CD4-positive, alpha-beta T cell treated with Interferon gamma for 1 hour (primary cell): ENCODE data around the gene PTH.
A peak's percentile ranks its signal among the peaks of the same experiment; 100 is the strongest.

Experiments
- DNase-seq: peaks from one replicate; pipeline ENCODE4 v3.0.0-alpha.2; 2020

The PTH gene

DNA sequence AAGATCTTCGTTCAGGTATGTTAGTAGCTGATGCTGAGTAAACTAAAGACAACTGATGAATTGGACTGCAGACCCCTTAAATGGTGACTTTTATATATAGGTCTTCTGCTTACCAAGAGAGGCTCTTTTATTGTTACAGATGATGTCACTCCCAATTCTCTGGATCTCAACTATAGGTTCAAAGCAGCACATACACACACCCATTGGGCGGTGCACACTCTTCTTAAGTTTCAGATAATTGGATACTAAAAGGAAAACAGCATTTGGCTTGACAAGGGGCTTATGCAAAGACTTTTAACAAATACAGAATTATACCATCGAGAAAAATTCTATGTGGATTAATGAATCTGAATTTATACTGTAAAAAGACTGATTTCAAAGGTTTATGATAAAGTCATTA lies at the start of gene PTH:
Gene PTH, minus strand, starts transcription at position 69 of the 400 bp plus-strand sequence. CDS start 3,142 bp downstream, outside the sequence.
- no peak for DNase-seq

DNA sequence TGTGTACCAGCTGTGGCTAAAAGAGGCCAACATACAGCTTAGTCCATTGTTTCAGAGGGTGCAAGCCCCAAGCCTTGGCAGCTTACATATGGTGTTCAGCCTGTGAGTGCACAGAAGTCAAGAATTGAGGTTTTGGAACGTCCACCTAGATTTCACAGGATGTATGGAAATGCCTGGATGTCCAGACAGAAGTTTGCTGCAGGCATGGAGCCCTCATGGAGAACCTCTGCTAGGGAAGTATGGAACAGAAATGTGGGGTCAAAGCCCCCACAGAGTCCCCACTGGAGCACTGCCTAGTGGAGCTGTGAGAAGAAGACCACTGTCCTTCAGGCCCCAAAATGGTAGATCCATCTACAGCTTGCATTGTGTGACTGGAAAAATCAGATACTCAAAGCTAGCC lies 42.2 kb upstream of the PTH start:
- DNase-seq = no peak

DNA sequence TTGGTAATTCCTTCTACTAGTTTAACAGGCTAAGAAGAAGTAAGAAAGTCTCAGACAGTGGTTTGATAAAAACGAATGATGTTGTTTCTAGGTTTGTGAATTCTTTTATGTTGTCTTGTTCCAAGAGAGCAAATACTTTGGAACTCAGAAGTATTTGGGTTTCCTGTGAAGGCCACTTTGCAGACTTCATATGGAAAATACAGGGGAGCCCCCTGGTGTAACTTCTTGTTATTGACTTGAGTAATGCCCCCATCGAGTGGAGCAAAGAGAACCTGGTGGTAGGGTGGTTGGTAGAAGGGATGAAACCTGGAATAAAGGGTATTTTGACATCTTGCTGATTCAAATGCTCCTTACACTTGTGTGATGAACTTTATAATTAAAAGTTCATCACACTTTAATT lies 40.0 kb upstream of the PTH start:
- no peak for DNase-seq

DNA sequence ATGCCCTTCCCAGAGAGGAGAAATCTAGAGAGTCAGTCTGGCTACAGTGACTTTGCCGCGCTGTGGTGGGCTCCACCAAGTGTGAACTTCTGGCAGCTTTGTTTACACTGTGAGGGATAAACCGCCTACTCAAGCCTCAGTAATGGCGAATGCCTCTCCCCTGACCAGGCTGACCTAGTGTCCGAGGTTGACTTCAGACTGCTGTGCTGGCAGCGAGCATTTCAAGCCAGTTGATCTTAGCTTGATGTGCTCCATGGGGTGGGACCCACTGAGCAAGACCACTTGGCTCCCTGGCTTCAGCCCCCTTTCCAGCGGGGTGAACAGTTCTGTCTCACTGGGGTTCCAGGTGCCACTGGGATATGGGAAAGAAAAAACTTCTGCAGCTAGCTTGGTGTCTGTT lies 38.6 kb upstream of the PTH start:
- DNase-seq = no peak

DNA sequence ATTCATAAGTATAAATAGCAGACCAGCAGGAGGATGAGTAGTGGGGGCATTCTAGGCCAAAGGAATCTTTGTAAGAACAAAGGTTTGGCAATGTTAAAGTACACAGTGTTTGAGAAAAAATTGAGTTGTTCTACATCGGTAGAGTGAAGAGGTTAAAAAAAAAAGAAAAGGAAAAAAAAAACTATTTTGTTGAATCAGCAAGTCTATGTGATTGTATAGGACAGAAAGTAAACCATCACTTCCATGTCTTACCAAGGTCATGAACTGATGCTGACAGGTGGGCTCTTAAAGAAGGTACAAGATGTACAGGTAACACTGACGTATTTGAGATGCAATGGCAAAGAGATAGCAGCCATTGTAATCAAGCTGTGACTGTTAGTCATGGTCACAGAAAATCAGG lies 29.5 kb upstream of the PTH start:
- DNase-seq = no peak

DNA sequence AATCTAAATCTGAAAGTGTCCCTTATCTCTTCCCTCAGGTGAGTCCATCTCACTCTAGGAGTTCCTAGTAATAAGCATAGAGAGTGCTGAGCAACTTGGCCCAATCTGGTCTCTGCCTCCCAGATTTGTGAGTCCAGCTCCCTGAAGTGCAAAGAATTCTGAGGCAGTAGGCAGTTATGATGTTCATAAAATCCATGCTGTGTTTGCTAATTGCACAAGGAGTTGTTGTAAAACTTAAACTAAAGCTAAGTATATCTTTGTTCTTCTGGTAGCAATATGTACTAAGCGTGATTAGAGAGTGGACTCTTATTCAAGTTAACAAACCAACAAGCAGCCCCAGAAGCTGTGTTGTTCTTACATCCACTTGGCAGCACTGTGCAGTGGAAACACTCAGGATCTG lies 7.6 kb upstream of the PTH start:
- DNase-seq = no peak

DNA sequence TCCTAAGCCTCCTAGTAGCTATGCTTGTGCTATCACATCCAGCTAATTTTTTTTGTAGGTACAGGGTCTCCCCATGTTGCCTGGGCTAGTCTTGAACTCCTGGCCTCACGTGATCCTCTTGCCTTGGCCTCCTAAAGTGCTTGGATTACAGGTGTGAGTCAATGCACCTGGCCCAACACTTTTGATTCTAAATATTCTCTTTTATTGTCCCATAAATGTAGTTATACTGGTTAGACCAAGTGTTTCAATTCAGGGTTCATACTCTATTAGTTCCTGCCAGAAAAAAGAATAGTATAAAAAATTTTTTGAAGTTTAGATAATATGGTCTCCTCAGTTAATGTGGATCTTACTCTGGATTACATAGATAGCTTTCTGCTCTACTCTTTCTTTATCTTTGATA lies 6.7 kb upstream of the PTH start:
- DNase-seq = no peak

DNA sequence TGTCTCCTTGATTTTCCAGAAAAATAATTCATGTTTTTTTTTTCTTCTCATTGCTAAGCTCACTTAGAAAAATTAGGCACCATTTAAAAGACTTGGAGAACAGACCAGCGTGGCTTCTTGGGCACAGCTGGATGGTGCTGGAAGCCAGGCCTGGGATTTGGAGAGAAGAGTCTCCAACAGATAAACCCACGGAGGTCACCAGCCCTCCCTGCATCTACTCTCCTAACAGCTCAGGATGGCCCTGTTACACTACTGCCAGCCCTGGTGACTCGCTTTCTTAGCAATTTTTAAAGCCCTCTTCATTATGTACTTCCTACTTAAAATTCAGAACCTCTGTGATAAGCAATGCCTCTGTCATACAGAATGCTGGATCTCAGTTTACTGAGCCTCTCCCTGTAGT lies 1.7 kb downstream of the PTH start:
- DNase-seq = no peak

DNA sequence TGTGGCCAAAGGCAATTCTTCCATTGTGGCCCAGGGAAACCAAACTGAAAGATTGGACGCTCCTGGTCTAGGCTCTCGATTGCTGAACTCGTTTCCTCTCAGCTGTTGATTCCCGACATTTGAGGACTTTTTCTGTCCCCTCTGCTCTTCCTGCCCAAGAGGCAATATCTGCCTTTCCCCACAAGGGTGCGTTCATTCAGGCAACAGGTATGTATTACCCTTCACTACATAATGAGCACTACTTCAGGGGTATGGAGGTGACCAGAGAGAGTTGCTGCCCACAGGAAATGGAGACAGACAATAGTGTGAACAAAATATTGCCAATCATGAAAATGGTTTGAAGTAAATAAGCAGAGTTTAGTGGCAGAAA lies 8.2 kb downstream of the PTH start:
- no peak for DNase-seq

DNA sequence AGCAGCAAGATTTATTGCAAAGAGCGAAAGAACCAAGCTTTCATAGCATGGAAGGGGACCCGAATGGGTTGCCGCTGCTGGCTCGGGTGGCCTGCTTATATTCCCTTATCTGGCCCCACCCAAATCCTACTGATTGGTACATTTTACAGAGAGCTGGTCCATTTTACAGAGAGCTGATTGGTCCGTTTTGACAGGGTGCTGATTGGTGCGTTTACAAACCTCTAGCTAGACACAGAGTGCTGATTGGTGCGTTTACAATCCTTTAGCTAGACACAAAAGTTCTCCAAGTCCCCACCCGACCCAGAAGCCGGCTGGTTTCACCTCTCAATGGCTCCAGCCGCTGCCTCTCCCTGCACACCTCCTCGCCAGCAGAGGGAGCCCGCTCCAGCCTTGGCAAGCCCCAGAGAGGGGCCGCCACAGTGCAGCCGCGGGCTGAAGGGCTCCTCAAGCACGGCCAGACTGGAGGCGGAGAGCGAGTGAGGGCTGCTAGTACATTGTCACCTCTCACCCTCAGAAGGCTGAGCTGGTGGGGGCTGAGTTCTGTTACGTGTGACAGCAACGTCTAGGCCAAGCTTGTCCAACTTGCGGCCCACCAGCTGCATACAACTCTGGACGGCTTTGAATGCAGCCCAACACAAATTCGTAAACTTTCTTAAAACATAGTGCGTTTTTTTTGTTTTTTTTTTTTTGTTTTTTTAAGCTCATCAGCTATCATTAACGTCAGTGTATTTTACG lies 8.7 kb downstream of the PTH start:
- DNase-seq = peak; percentile 65

DNA sequence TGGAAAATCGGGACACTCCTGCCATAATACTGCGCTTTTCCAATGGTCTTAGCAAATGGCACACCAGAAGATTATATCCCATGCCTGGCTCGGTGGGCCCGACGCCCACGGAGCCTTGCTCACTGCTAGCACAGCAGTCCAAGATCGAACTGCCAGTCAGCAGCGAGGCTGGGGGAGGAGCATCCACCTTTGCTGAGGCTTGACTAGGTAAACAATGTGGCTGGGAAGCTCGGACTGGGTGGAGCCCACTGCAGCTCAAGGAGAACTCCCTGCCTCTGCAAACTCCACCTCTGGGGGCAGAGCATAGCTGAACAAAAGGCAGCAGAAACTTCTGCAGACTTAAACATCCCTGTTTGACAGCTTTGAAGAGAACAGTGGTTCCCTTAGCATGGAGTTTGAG lies 15.6 kb downstream of the PTH start:
- DNase-seq = no peak

DNA sequence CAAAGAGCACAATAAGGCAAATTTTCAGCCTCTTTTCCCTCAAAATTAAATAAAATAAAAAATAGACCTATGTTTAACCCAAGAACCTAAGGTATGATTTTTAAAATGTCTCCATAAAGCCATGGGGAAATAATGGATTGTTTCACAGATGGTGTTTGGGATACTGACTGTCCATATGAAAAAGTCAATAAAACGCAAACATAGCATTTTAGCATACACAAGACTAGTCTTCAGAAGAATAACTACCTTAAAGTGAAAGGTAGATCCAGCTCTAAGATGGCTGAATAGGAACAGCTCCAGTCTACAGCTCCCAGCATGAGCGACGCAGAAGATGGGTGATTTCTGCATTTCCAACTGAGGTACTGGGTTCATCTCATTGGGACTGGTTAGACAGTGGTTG lies 16.1 kb downstream of the PTH start:
- no peak for DNase-seq

DNA sequence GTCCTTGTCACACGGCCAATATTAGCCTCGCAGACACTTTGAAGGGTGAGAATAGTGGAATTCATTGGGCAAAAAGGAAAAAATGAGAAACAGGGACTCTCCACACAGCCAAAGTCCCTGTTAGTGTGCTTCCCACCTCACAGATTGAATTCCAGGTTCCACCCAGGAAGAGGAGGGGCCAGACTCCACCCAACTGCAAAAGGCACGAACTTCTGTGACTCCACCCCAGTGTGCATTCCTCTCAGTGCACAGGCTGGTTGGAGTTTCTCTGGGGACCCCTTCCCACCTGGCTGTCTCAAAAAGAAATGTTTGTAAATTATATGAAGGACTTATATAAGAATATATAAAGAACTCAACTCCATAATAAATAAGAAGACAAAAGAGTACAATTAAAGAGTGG lies 20.7 kb downstream of the PTH start:
- DNase-seq = no peak

DNA sequence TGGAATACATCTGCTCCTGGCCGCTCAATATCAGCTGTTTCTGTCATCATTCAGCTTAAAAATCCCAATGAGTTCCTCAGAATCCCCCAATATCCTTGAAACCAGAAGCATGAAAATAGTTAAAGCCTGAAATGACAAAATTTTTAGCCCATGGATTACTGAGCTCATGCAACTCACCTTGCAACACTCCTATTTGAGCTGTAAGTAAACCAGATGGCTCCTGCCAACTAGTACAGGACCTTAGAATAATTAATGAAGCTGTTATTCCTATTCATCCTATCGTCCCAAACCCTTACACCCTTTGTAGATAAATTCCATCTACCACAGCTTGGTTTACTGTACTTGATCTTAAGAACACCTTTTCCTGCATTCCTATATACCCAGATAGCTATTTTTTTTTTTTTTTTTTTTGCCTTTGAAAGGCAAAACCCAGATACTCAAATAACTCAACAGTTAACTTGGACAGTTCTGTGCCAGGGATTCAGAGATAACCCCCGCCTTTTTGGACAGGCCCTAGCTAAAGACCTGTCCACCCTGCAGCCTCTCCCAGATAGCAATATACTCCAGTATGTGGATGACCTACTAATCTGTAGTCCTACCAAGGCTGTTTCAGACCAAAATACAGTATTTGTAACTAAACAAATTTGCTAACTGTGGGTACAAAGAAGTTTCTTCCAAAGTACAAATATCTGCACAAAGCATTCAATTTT lies 22.6 kb downstream of the PTH start:
- no peak for DNase-seq

DNA sequence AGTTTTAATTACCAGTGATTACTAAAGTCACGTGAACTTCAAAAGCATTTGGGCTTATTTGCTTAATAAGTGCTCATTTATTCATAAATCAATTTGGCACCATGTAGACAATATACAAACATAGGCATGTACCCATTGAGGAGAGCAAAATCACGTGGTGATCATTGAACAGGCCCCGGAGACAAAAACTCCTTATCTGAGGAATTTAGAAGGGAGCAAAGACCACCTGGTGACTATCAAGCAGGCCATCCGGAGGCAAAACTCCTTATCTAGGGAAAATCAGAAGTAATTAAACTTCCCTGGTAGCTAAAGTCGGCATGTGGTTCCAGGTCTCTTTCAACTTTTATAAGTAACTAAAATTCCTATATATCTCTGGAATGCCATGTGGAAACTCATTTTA lies 27.0 kb downstream of the PTH start:
- DNase-seq = no peak

DNA sequence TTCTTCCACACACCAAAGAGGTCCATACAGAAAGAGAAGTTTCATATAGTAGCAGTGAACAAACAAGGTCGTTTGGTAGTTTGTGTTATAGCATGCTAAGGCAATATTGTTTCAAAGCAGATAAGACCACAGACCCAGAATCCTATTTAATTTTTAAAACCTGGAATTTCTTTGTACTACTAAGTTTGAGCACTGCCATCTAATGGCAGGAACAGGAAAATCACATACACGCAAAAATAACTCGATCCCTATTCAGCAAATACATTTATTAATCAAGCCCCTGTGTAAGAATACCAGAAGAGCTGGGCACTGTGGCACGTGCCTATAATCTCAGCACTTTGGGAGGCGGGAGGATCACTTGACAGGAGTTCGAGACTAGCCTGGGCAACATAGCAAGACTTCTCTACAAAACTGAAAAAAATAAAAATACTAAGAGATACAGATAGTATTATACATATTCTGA lies 29.9 kb downstream of the PTH start:
- no peak for DNase-seq

DNA sequence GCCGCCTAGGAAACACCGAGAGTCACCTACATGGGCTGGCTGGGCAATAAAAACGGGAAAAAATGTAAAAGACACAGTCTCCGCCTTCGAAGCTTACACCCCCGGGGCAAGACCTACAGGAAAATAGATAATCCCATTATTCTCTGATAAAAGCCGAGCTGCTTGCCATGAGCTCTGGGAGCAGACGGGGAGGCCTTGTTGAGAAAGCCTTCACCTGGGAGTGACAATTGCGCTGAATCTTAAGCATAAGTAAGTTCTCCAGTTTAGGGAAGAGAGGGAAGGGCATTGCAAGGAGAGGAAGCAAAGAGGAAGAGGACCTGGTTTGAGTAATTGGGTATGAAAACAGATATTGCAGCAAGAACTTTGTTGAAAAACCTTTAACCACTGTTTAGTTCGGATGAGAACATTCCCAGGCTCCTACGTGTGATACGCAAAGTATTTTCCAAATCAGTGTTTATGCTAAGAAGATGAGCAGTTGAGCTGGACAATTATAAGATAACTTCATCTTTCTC lies 32.0 kb downstream of the PTH start:
- DNase-seq = no peak

DNA sequence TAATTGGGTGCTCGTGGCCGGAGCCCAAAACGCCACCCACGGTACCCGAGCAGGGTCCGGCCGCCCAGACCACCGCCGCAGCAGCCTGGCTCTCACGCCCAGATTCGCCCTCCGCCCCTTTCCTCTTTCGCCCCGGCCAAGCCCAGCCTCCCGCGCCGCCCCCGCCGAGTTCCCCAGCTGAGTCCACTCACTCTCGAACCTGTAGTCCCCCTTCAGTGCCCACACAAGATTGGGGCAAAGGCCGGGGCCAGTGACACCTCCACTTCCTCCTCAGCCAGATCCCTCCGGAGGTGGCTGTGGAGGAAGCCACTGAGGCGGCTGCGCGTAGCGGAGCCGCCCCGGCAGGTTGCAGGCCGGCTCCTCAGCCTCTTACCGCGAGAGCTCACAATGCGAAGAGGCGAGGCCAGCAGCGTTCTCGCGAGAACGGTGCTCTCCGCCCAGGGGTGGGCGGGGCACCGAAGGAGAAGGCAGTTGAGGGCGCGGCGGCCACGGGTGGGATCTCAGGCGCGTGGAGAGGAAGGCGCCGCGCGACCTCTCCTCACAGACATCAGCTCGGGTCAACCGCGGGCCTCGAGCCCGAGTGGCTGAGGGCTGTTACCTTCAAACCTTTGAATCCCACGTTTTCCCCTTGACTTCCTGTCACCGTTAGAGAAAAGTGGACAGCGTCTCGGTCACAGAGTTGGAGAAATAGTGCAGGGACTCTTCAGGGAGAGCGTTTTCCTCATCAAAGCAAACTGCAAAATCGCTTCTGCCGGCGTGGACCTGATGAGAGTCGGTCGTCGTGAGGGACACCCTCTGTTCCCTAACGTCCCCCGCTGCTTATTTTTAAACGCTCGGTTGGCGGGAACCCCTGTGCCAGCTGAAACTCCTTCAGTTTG lies 32.7 kb downstream of the PTH start, which contains the start of gene BTBD10:
Gene BTBD10, minus strand, starts transcription at position 322 of the 878 bp plus-strand sequence. CDS start 18,098 bp downstream, outside the sequence.
- peak; percentile 95 for DNase-seq

DNA sequence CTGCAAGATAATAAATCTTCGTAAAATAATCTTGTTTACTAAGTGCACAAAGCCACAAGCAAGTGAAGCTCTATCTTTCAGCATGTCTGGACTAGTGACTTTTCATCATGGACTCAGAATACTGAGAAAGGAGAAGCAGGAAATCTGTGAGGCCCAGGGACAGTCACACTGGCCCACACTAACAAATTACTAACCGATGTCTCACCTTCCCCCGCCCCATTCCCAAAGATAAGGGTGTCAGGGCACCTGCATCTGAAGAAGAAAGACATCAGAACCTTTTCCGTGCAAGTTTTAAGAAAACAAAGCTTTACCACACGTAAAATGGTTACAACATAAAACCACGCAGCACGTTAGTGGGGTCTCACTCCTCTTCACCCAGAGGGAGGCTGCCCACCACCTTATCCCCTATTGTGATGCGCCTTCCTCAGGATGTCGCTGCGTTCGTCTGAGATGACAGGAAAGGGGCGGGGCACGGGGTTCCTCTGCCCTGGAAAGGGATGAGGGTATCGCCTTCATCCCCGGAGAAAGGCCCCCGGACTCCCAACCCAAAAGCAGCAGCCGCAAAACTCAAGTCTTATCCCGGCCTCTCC lies 33.4 kb downstream of the PTH start:
- peak; percentile 24 for DNase-seq

DNA sequence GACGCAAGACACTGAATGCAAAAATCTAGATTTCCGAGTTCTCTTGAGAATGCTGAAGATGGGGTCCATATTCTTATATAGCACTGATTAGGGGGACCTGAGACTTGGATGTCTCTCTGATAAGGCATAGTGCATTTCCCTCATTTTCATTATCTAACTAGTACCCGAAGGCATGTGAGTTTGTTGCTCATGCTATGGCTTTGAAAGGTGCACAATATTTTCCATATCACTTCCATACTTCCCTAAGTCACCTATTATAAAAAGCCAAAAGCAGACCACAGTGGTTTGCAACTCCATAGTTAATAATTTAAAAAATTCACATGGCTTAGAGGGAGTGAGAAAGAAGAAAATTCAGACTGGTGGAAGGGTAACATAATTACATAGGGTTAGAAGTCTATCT lies 34.5 kb downstream of the PTH start:
- DNase-seq = no peak

DNA sequence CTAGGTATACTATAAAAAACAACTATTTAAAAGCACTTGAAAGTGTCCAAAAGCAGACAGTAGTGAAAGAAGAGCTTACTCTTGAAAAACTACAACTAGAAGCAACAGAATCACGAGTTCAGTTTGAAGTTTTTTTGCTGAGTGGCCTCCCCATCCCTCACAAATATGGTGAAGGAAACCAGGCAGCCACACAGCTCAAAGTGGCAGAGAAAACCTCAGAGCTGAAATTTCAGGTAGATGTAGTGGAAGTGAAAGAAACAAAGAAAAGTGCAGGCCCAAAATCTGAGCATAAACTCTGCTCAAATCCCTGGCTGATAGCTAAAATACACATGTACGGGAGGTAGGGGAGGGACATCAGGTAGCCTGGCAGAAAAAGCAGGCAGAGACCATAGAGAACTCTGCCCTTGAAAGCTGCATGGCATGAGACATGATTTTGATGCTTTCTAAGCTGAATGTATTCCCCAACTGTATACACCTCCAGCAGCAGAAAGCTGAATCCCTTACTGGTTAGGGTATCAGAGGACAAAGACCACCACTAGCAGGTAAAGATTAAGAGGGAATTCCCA lies 44.9 kb downstream of the PTH start:
- DNase-seq = no peak

DNA sequence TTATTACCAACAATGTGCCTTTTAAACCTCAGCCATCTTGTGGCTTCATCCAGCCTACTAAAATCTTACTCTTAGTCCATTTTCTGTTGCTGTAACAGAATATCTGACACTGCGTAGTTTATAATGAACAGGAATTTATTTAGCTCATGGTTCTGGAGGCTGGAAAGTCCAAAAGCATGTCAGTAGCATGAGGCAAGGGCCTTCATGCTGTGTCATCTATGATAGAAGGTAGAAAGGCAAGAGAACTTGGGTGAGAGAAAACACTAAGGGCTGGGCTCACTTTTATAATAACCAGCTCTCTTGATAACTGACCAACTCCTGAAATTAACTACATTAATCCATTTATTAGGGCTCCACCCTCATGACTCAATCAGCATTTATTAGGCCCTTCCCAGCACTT lies 46.3 kb downstream of the PTH start:
- DNase-seq = no peak

DNA sequence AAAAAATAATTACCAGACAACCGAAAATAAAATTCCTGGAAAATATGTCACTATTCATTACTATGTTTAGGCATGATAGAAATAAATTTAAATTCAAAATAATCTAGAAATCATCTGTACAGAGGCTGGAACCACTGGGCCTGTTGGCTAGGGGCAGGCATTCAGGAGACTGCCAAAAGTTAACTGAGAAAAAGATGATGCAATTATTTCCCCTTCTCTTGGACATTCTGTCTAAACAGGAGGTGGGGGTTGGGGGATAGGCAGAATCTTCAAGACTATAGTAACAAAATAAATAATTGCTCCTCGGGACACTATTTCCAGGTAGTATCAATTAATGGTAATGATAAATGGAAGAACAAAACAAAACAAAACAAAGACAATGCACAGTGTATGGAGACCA lies 46.9 kb downstream of the PTH start:
- no peak for DNase-seq
